Suprapubic skin (tissue), 4 donors: ENCODE results near the gene INTS6.

Experiments
- EP300 ChIP-seq: sonication (generic); formaldehyde crosslinking; IDR thresholded peaks from one replicate; pipeline ENCODE4 v1.6.1; 2017; ENCODE audit warnings: antibody characterized with exemption
- POLR2A ChIP-seq, 2 donors: fragments of 450-650 bp; IDR thresholded peaks; one replicate each; pipeline ENCODE4 v1.6.1; 2017; ENCODE audit warnings: antibody characterized with exemption in 2 of 2, mild to moderate bottlenecking in 2 of 2, moderate library complexity in 2 of 2
- POLR2AphosphoS5 ChIP-seq, 3 donors: sonication (generic); formaldehyde crosslinking; IDR thresholded peaks; one replicate each; pipeline ENCODE4 v1.6.1; 2017; ENCODE audit warnings: antibody characterized with exemption in 3 of 3
- TF ChIP-seq, protein P1 (sequence below), 2 donors: fragments of 200-600 bp in 1 of 2; fragments of 450-650 bp in 1 of 2; sonication (generic) in 1 of 2; IDR thresholded peaks; one replicate each; pipeline ENCODE4 v1.5.1; 2016 to 2019; ENCODE audit warnings: antibody characterized with exemption in 2 of 2, mild to moderate bottlenecking in 1 of 2, moderate library complexity in 1 of 2

GRCh38 chr13:51423766-51424165 lies 29.1 kb downstream of the INTS6 start:
- TF ChIP-seq, protein P1, sequence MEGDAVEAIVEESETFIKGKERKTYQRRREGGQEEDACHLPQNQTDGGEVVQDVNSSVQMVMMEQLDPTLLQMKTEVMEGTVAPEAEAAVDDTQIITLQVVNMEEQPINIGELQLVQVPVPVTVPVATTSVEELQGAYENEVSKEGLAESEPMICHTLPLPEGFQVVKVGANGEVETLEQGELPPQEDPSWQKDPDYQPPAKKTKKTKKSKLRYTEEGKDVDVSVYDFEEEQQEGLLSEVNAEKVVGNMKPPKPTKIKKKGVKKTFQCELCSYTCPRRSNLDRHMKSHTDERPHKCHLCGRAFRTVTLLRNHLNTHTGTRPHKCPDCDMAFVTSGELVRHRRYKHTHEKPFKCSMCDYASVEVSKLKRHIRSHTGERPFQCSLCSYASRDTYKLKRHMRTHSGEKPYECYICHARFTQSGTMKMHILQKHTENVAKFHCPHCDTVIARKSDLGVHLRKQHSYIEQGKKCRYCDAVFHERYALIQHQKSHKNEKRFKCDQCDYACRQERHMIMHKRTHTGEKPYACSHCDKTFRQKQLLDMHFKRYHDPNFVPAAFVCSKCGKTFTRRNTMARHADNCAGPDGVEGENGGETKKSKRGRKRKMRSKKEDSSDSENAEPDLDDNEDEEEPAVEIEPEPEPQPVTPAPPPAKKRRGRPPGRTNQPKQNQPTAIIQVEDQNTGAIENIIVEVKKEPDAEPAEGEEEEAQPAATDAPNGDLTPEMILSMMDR (IDR thresholded peaks at IDR 0.05): no peak
- TF ChIP-seq EP300 (no peak), POLR2A (IDR thresholded peaks at IDR 0.05) (no peak), POLR2AphosphoS5 (IDR thresholded peaks at IDR 0.05) (no peak)
